Cardiac fibroblast (primary cell): Measurements from ENCODE around the gene PNMA8B.

Source experiments
- DNase-seq, 2 donors: peaks; one replicate each; pipeline versions ENCODE4 v3.0.0 to v3.0.0-alpha.2; 2010; ENCODE audit warnings: low read depth in 2 of 2
- H3K4me3 ChIP-seq, 2 donors: replicated peaks in 1 of 2; 1 replicate in 1 of 2; 2 replicates in 1 of 2; pipeline ENCODE4 v1.5.1; 2011; ENCODE audit warnings: low read depth in 2 of 2, low read length in 2 of 2, mild to moderate bottlenecking in 2 of 2, moderate library complexity in 1 of 2
- CTCF ChIP-seq: IDR thresholded peaks from one replicate; pipeline ENCODE4 v1.5.1; 2011; ENCODE audit warnings: low read depth, mild to moderate bottlenecking, low read length, inconsistent platforms

PNMA8B gene

GRCh38 chr19:46474211-46474610 lies 21.5 kb downstream of the PNMA8B start:
- TF ChIP-seq CTCF, result no peak
- no peak for DNase-seq
- no peak overlapping the region for H3K4me3 ChIP-seq

GRCh38 chr19:46472592-46472991 lies 23.1 kb downstream of the PNMA8B start:
- no peak overlapping the region for H3K4me3 ChIP-seq
- DNase-seq, result no peak
- no peak for TF ChIP-seq CTCF

GRCh38 chr19:46471811-46472543 lies 23.7 kb downstream of the PNMA8B start:
- no peak for TF ChIP-seq CTCF
- H3K4me3 ChIP-seq, result peak overlapping the region; percentile 40 to 46
- peak in 1 of 2 donors; percentile 21 for DNase-seq

- peak; percentile 74 to 94 for DNase-seq
- TF ChIP-seq CTCF, result no peak
- H3K4me3 ChIP-seq, result peak within 1 kb of the TSS; percentile 40 to 46
Observed at GRCh38 chr19:46471116-46471733, 24.4 kb downstream of the PNMA8B start, which contains the start of gene PNMA8A. TSS of gene PNMA8A (minus strand) at chr19:46471563. CDS start at chr19:46471035, 528 bp downstream.

- TF ChIP-seq CTCF, result no peak
- H3K4me3 ChIP-seq, result no peak overlapping the region
- no peak for DNase-seq
Observed at GRCh38 chr19:46470376-46470775, 25.3 kb downstream of the PNMA8B start.

- no peak for TF ChIP-seq CTCF
- no peak for DNase-seq
- no peak overlapping the region for H3K4me3 ChIP-seq
Observed at GRCh38 chr19:46469541-46470185, 26.0 kb downstream of the PNMA8B start.
